Cardiac muscle cell (in vitro differentiated cells and primary cell): ENCODE measurements around the gene PTGIR. TPM values are rescaled to one million over a fixed set of nuclear protein-coding genes. Genes with fewer than 3 reads are reported as not detected.

ENCODE experiments used
- DNase-seq, 2 donors: peaks; one replicate each; pipeline versions ENCODE4 v3.0.0 to v3.0.0-alpha.2; 2010 to 2017; ENCODE audit warnings: low read depth in 1 of 2, low spot score in 1 of 2
- H3K27ac ChIP-seq: fragments of 200-600 bp; sonication (generic); 2 replicates; pipeline ENCODE4 v1.5.1; 2016
- H3K27me3 ChIP-seq: fragments of 200-600 bp; sonication (generic); 2 replicates; pipeline ENCODE4 v1.6.0; 2016; ENCODE audit warnings: control low read depth
- H3K36me3 ChIP-seq: fragments of 200-600 bp; sonication (generic); 2 replicates; pipeline ENCODE4 v1.5.1; 2016; ENCODE audit warnings: control low read depth
- H3K4me1 ChIP-seq: fragments of 200-600 bp; sonication (generic); 2 replicates; pipeline ENCODE4 v1.8.1; 2017; ENCODE audit warnings: low read depth, mild to moderate bottlenecking, mixed run types
- H3K4me3 ChIP-seq: fragments of 200-600 bp; sonication (generic); 2 replicates; pipeline ENCODE4 v1.5.1; 2016; ENCODE audit warnings: mild to moderate bottlenecking
- H3K9me3 ChIP-seq: fragments of 200-600 bp; sonication (generic); 2 replicates; pipeline ENCODE4 v1.5.1; 2017; ENCODE audit warnings: low read depth, mild to moderate bottlenecking, control low read depth
- polyA plus RNA-seq: library from polyadenylated mRNA; unstranded; fragments of >200 nt; fragmentation: Nextera tagmentation; extraction: Ambion mirVana; gene quantifications from 2 replicates; pipeline ENCODE4 v1.2.1, GENCODE V29; 2016
- total RNA-seq: library from RNA; depleted of rRNA; stranded (reverse); fragments of >200 nt; gene quantifications from 2 replicates; pipeline ENCODE4 v1.2.3, GENCODE V29; 2016
- TF ChIP-seq, protein P1 (sequence below): IDR thresholded peaks from 2 replicates; pipeline ENCODE4 v1.5.1; 2012; ENCODE audit warnings: low read depth, mild to moderate bottlenecking, low read length

Gene PTGIR
- total and polyA plus RNA-seq, 2 experiments from 2014 or later = 0.12 to 0.82 TPM

DNA sequence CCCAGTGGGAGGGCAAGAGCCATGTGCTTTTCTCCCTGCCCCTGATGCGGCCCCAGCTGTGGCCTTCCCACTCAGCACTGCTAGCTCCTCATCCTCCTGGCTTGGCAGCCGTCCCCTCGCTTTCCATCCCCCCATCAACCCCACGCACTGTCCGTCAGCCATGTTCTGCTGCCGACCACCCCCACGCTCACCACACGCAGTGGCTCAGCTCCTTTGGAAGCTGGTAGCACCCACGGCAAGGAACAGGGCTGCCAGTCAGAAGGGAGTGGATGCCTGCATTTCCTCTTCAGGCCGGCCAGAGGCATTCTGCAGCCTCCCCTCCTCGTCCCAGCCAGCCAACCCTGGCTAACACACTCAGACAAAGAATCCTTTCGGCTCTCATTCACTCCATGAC lies 17.4 kb downstream of the PTGIR start:
- Histone ChIP-seq H3K9me3 (no peaks in the 10 kb centered on the region), H3K4me1 (peaks cover 19% of the 10 kb centered on the region), H3K36me3 (peaks cover 34% of the 10 kb centered on the region), H3K4me3 (no peak overlapping the region), H3K27me3 (no peaks in the 10 kb centered on the region), H3K27ac (no peak overlapping the region)
- no peak for DNase-seq
- TF ChIP-seq, protein P1, sequence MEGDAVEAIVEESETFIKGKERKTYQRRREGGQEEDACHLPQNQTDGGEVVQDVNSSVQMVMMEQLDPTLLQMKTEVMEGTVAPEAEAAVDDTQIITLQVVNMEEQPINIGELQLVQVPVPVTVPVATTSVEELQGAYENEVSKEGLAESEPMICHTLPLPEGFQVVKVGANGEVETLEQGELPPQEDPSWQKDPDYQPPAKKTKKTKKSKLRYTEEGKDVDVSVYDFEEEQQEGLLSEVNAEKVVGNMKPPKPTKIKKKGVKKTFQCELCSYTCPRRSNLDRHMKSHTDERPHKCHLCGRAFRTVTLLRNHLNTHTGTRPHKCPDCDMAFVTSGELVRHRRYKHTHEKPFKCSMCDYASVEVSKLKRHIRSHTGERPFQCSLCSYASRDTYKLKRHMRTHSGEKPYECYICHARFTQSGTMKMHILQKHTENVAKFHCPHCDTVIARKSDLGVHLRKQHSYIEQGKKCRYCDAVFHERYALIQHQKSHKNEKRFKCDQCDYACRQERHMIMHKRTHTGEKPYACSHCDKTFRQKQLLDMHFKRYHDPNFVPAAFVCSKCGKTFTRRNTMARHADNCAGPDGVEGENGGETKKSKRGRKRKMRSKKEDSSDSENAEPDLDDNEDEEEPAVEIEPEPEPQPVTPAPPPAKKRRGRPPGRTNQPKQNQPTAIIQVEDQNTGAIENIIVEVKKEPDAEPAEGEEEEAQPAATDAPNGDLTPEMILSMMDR = no peak

DNA sequence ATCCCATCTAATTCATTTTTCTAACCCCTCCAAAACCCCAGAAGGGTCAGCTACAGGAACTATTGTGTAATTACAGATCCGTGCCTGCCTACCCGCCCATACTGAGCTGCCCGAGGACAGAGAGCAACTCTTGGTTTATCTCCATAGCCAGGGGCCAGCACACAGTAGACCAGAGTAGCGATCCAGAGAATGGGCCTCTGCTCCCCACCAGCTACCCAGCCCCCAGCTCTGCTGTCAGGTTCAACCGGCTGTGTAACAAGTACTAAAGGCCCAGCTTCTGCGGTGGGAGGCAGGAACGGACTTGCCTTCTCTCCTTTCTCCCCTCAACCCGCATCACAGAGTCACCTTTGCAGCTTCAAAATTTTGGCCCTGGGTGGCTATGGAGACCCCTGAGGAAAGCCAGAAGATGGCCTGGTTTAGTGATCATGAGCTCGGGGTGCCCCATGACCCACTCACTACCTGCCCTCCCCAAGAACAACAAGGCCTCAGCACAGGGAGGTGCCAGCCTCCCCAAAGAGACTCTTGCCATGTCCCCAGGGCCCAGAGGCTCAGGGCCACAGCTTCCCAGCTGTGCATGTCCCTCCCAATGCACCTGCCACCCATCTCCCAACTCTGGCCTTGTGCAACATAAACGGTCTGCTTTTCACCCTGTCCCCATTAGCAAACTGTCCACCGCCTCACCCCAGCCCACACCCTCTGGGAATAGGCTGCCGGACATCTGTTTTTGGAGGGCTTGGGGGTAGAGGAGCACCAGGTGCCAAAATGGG lies 18.0 kb downstream of the PTGIR start:
- H3K4me3 ChIP-seq = no peak overlapping the region
- H3K36me3 ChIP-seq = peaks cover 34% of the 10 kb centered on the region
- peaks cover 21% of the 10 kb centered on the region for H3K4me1 ChIP-seq
- no peak for DNase-seq
- H3K27me3 ChIP-seq = no peaks in the 10 kb centered on the region
- no peak overlapping the region for H3K27ac ChIP-seq
- TF ChIP-seq, protein P1 = no peak
- H3K9me3 ChIP-seq = no peaks in the 10 kb centered on the region

DNA sequence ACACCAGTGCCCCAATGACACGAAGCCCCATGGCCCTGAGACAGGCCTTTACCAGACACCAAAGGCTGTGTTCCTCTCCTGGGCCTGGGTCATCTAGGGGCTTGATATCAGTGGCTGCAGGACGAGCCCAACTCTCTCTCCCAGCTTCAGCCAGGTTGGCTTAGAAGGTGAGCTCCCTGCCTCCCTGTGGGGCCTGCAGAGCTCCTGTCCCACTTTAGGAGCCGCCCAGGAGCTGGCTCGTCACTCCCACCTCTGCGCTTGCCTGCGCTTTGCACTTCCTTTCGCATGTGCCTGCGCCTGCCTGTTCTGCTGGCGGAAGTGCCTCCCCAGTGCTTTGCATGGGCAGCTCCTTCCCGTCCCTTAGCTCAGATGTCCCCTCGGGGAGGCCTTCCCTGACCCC lies 18.9 kb downstream of the PTGIR start:
- peaks cover 34% of the 10 kb centered on the region for H3K36me3 ChIP-seq
- no peak for DNase-seq
- no peaks in the 10 kb centered on the region for H3K27me3 ChIP-seq
- H3K27ac ChIP-seq = no peak overlapping the region
- TF ChIP-seq, protein P1 = no peak
- H3K4me1 ChIP-seq = peaks cover 21% of the 10 kb centered on the region
- no peaks in the 10 kb centered on the region for H3K9me3 ChIP-seq
- no peak overlapping the region for H3K4me3 ChIP-seq

DNA sequence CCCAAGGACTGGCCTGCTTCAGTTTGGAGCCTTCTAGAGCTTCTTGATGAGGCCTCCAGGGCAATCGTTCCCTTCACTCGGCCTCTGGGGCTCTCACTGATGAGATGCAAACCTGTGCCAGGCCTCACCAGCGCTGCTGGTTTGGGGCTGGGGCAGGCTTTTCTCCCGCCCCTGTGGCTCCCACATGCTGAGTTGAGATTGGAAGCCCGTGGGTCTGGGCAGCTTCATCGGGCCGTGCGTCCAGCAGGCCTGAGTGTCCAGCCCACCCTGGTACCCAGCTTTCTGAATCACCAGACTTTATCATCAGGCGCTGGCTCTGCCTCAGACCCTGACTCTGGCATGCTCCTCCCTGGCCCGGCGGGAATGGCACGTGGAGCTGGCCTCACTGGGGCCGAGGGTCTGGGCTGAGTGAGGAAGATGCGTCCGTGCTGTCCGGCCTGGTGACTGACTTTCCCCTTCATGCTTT lies 19.5 kb downstream of the PTGIR start:
- DNase-seq = no peak
- Histone ChIP-seq H3K36me3 (peaks cover 34% of the 10 kb centered on the region), H3K27me3 (no peaks in the 10 kb centered on the region), H3K27ac (peak overlapping the region; percentile 4), H3K9me3 (no peaks in the 10 kb centered on the region), H3K4me1 (peaks cover 21% of the 10 kb centered on the region), H3K4me3 (no peak overlapping the region)
- TF ChIP-seq, protein P1 = no peak

DNA sequence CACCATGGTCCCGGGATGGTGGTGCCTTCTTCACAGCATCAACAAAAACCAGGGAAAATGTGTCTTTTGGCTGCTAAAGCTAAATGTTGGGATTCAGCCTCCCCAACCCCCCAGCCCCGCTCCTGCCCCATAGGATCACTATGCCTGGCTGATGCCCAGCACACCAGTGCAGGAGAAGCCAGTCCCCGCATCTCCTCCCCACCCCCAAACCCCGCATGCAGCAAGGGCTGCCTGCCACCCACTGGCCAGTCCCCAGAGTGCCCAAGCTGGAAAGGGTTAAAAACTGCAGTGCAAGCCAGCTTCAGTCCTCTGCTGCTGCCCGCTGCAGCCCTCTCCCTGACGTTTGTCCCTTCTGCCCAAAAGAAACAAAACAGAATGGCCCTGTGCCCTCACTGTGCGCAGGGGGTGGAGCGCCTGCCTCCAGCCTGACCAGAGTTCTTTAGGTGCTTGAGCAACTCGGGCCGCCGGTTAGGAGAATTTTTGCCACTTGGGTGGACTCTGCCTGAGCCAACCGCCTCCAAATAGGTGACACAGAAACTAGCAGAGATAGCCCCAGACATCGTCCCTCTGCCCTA lies 20.0 kb downstream of the PTGIR start:
- peak overlapping the region; percentile 4 for H3K27ac ChIP-seq
- no peaks in the 10 kb centered on the region for H3K9me3 ChIP-seq
- no peak for DNase-seq
- no peak overlapping the region for H3K4me3 ChIP-seq
- TF ChIP-seq, protein P1 = no peak
- peaks cover 21% of the 10 kb centered on the region for H3K4me1 ChIP-seq
- peaks cover 34% of the 10 kb centered on the region for H3K36me3 ChIP-seq
- H3K27me3 ChIP-seq = no peaks in the 10 kb centered on the region
